GM12878 (cell line): ENCODE data around the gene FAT1. TPM values are rescaled to one million over a fixed set of nuclear protein-coding genes. Genes with fewer than 3 reads are reported as not detected.

Experiments used
- ATF3 ChIP-seq: IDR thresholded peaks from 2 replicates; pipeline ENCODE4 v1.6.1; 2011; ENCODE audit warnings: low read depth, mild to moderate bottlenecking, low read length, moderate library complexity, borderline replicate concordance; ENCODE audit errors: extremely low read depth
- BHLHE40 ChIP-seq, 2 experiments: fragments of 450-650 bp in 1 of 2; IDR thresholded peaks; 2 replicates each; pipeline ENCODE4 v1.6.1; 2011 to 2017; ENCODE audit warnings: low read depth in 2 of 2, borderline replicate concordance in 1 of 2, improper control_type of control experiment in 1 of 2, low read length in 1 of 2, mild to moderate bottlenecking in 1 of 2
- BRCA1 ChIP-seq: IDR thresholded peaks from 2 replicates; pipeline ENCODE4 v1.6.1; 2011; ENCODE audit warnings: low read depth, low read length, improper control_type of control experiment
- CUX1 ChIP-seq: IDR thresholded peaks from 2 replicates; pipeline ENCODE4 v1.6.1; 2012; ENCODE audit warnings: improper control_type of control experiment, low read depth, low read length; ENCODE audit not compliant: insufficient replicate concordance
- REST ChIP-seq: IDR thresholded peaks from 2 replicates; pipeline ENCODE4 v1.6.1; 2012; ENCODE audit warnings: mild to moderate bottlenecking, low read depth, low read length
- polyA plus RNA-seq, 11 experiments: library from polyadenylated mRNA; depleted of rRNA in 4 of 11; unstranded in 6 of 11; stranded (reverse) in 5 of 11; fragments of >200 nt; fragmentation: Nextera tagmentation in 4 of 11; fragmentation: Illumina TruSeq in 1 of 11; extraction: Ambion mirVana in 4 of 11; extraction: Trizol in 1 of 11; gene quantifications; 1 replicate in 1 of 11; 2 replicates in 10 of 11; pipeline versions ENCODE4 v1.2.1 to v1.2.3, GENCODE V29; 2011 to 2016; ENCODE audit warnings: inconsistent platforms in 2 of 11, missing spikeins in 2 of 11, low read depth in 1 of 11
- total RNA-seq, 4 experiments: library from RNA; depleted of rRNA in 3 of 4; stranded (reverse); fragments of >200 nt in 3 of 4; fragmentation: Illumina TruSeq in 1 of 4; extraction: Trizol in 1 of 4; gene quantifications; 2 replicates each; pipeline versions ENCODE4 v1.2.1 to v1.2.3, GENCODE V29; 2013 to 2021

FAT1 gene
- total and polyA plus RNA-seq, 10 of the 15 experiments (the other 5 are each of a cell fraction or from before 2014, with no cell fraction given) = 0.04 to 11.8 (median 0.11) TPM; not detected in 1

GRCh38 chr4:186561748-186562147, 161.9 kb downstream of the FAT1 start (continued):
- TF ChIP-seq CUX1 (no peak), BRCA1 (no peak), ATF3 (no peak), BHLHE40 (IDR thresholded peaks at IDR 0.05; ENCODE audit: borderline replicate concordance in 1 of 2, low read depth in 2 of 2, low read length in 1 of 2) (no peak), REST (no peak)
